ENCODE data around the gene RHOG.

RHOG gene

GRCh38 chr11:3845670-3846069 lies 4.9 kb upstream of the RHOG start:
- no peak overlapping the region for H3K4me3 ChIP-seq (ENCODE audit: low read depth, low read length)
- no peak for DNase-seq (ENCODE audit: low read depth)
- TF ChIP-seq MYC (IDR thresholded peaks at IDR 0.05; ENCODE audit: low read depth, low read length), result no peak

- no peak for DNase-seq (ENCODE audit: low read depth)
- TF ChIP-seq, protein P1, sequence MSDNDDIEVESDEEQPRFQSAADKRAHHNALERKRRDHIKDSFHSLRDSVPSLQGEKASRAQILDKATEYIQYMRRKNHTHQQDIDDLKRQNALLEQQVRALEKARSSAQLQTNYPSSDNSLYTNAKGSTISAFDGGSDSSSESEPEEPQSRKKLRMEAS (IDR thresholded peaks at IDR 0.05; ENCODE audit: low read depth, low read length), result no peak
- TF ChIP-seq CTCF (IDR thresholded peaks at IDR 0.05; ENCODE audit: low read depth, low read length) (no peak), MYC (IDR thresholded peaks at IDR 0.05; ENCODE audit: low read depth, low read length) (no peak), POLR2A (IDR thresholded peaks at IDR 0.05; ENCODE audit: extremely low read depth, insufficient read length) (no peak)
- no peak overlapping the region for H3K4me3 ChIP-seq (ENCODE audit: low read depth, low read length)
These were observed 4.5 kb upstream of the RHOG start for GRCh38 chr11:3845246-3845645.

GRCh38 chr11:3843326-3843725 lies 2.6 kb upstream of the RHOG start:
- TF ChIP-seq MYC (IDR thresholded peaks at IDR 0.05; ENCODE audit: low read depth, low read length) (no peak), CTCF (IDR thresholded peaks at IDR 0.05; ENCODE audit: low read depth, low read length) (no peak), POLR2A (IDR thresholded peaks at IDR 0.05; ENCODE audit: extremely low read depth, insufficient read length) (no peak)
- TF ChIP-seq, protein P1 (IDR thresholded peaks at IDR 0.05; ENCODE audit: low read depth, low read length), result no peak
- no peak for DNase-seq (ENCODE audit: low read depth)
- H3K4me3 ChIP-seq (ENCODE audit: low read depth, low read length), result no peak overlapping the region

DNA sequence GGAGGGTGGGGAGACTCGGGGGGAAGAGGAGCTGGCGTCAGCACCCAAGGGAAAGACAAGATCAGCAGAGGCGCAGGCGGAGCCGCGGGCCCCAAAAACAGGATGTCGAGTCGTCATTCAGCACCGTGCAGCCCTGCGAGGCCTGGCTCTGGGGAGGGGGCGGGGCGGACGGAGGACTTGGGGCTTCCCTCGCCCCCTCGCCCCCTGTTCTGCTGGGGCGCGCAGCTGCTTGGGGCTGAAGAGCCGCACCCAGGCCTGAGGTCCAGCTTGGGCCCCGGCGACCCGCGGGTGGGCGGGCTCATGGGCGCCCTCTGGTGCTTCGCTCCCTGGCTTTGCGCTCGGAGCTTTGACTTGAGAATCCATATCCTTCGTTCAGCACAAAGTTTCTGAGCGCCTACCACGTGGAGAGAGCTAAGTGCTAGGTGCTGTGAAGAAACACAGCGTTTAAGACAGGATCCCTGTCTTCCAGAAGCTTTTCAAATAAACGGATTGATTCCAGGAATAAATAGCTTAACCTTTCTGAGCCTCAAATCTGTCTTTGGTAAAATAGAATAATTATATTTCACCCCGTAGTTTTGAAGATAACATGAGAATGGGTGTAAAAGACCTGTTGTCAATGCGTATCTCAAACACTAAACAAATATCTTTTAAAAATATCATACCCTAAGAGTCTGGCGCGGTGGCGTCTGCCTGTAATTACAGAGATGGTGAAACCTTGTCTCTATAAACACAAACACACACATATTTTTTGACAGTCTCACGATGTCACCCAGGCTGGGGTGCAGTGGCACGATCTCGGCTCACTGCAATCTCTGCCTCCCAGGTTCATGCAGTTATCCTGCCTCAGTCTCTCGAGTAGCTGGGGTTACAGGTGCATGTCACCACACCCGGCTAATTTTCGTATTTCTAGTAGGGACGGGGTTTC lies 929 bp upstream of the RHOG start:
- TF ChIP-seq CTCF (IDR thresholded peaks at IDR 0.05; ENCODE audit: low read depth, low read length), result peak; percentile 58
- TF ChIP-seq, protein P1 (IDR thresholded peaks at IDR 0.05; ENCODE audit: low read depth, low read length), result peak; percentile 93
- TF ChIP-seq MYC (IDR thresholded peaks at IDR 0.05; ENCODE audit: low read depth, low read length), result peak; percentile 90
- no peak for TF ChIP-seq POLR2A (IDR thresholded peaks at IDR 0.05; ENCODE audit: extremely low read depth, insufficient read length)
- peak; percentile 98 for DNase-seq (ENCODE audit: low read depth)
- H3K4me3 ChIP-seq (ENCODE audit: low read depth, low read length), result peak overlapping the region; percentile 57

GRCh38 chr11:3840004-3840869 lies 522 bp downstream of the RHOG start:
- peak; percentile 70 for DNase-seq (ENCODE audit: low read depth)
- peak overlapping the region; percentile 95 for H3K4me3 ChIP-seq (ENCODE audit: low read depth, low read length)

More at GRCh38 chr11:3840004-3840869, 522 bp downstream of the RHOG start:
- TF ChIP-seq POLR2A (IDR thresholded peaks at IDR 0.05; ENCODE audit: extremely low read depth, insufficient read length), result no peak
- TF ChIP-seq CTCF (IDR thresholded peaks at IDR 0.05; ENCODE audit: low read depth, low read length), result no peak
- no peak for TF ChIP-seq MYC (IDR thresholded peaks at IDR 0.05; ENCODE audit: low read depth, low read length)
